Embryonic facial prominence (tissue), 1 donor: ENCODE data around the gene RAD50.
"Not testable (repeated sequence)": the region's sequence is repeated elsewhere in the genome, so short reads cannot be mapped to it uniquely, and the experiment has no call there.

ENCODE experiments used
- DNase-seq: peaks from one replicate; pipeline ENCODE4 v3.0.0-alpha.2; 2016; ENCODE audit errors: extremely low spot score

Gene RAD50

GRCh38 chr5:132629230-132629944 lies 72.6 kb downstream of the RAD50 start:
- DNase-seq, result no peak

GRCh38 chr5:132633587-132633986 lies 76.8 kb downstream of the RAD50 start:
- not testable (repeated sequence) for DNase-seq

GRCh38 chr5:132635873-132636272 lies 79.1 kb downstream of the RAD50 start:
- DNase-seq, result no peak

DNA sequence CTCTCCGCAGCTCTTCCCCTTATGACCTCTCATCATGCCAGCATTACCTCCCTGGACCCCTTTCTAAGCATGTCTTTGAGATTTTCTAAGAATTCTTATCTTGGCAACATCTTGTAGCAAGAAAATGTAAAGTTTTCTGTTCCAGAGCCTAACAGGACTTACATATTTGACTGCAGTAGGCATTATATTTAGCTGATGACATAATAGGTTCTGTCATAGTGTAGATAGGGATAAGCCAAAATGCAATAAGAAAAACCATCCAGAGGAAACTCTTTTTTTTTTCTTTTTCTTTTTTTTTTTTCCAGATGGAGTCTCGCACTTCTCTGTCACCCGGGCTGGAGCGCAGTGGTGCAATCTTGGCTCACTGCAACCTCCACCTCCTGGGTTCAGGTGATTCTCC lies 80.5 kb downstream of the RAD50 start:
- no peak for DNase-seq

DNA sequence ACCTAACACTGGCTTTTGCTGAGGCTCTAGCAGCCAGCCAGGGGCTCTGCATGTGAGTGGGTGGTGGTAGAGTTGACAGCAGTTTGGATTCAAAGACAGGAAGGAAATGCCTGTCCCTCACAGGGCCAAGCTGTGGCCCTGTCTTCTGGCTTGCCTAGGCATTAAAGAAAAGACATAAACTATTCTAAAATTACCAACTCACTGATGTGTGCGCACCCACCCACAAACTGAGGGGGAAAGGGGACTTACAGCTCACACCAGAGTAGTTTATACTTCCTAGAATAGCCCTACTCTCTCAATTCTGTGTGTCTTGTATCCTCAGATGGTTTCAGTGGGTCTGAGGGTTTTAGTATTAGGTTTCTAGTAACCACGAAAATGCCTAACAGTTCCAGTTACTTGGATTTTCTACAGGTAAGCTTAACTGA lies 82.9 kb downstream of the RAD50 start:
- DNase-seq, result no peak

- DNase-seq, result no peak
Measured at GRCh38 chr5:132640613-132641012, 83.8 kb downstream of the RAD50 start.

GRCh38 chr5:132641241-132641723 lies 84.5 kb downstream of the RAD50 start:
- DNase-seq, result no peak

DNA sequence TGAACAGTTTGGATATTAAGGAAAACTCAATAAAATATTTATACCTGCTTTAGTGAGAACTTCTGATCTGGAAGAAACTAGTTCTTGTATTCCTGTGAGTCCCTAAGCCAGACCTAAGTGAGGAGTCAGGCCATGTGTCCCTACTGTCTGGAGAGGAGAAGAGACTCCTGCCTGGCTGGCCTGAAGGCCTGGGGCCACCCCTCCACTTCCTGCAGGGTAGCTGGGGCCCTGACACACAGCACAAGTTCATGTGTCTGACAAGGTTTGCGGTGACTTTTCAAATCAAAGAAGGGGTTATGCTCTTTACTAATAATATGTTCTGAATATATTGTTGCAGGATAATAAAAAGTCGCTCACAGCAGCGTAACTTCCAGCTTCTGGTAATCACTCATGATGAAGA lies 85.1 kb downstream of the RAD50 start:
- DNase-seq, result no peak

- no peak for DNase-seq
Measured at GRCh38 chr5:132644177-132644576, 87.4 kb downstream of the RAD50 start.

GRCh38 chr5:132646583-132647266 lies 89.9 kb downstream of the RAD50 start:
- no peak for DNase-seq

DNA sequence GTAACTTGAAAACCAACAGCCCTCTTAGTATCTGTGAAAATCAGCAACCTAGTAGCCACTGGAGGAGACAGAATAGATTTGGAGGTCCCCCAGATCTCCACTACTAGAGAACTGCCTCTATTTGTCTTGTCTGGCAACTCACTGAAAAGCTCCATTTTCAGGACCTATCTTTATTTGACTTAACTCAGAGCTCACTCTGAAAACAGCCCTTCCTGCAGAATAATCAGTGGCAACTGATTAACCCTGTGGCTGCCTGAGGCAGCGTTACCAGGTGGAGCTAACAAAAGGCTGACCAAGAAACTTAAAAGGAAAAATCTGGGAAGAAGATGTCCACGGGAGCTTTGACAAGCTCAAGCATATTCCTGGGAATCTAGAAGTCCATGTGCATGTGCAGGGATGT lies 90.7 kb downstream of the RAD50 start:
- no peak for DNase-seq

- DNase-seq, result no peak
Measured at GRCh38 chr5:132648355-132648754, 91.6 kb downstream of the RAD50 start.

- DNase-seq, result no peak
Measured at GRCh38 chr5:132651838-132652469, 95.2 kb downstream of the RAD50 start.

- no peak for DNase-seq
Measured at GRCh38 chr5:132653716-132654115, 96.9 kb downstream of the RAD50 start.

DNA sequence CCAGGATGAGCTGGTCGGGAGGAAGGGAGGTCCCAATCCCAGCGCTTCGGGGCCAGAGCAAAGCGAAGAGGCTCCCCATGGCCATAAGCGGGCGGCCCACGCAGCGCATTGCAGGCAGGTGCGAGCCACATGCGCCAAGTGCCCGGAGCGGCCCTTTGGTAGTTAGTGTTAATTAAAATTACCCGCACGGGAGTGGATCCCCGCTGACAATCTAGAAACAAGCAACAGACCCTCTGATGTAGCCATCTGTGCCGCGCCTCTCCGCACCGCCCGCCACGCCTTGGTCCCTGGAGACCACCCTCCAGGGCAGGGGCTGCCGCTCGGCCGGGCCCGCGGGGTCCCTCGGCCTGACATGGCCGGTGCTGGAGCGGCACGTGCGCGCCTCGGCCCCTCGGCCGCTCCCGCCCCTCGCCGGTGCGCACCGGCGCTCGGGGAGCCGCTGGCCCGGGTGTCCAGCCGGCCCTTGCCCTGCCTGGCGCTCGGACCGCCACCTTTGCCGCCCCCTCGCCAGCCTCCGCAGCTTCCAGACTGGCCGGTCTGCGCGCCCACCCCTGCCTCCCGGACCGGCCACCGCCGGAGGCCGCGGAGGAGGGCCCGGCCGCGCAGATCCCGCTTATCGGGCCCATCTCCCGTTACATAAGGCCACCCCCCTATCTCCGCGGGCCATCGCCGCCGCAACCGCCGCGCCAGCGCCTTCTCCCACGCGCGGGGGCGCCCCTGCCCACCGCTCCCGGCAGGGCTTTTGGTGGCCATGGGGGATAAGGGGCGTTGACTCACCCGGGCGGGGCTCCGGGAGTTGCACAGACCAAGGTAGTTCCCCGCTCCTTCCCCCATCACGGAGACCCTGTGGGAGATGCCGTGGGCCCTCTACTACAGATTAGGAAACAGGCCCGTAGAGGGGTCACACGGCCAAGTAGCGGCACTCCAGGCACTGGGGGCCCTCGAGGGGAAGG lies 99.3 kb downstream of the RAD50 start:
- no peak for DNase-seq

DNA sequence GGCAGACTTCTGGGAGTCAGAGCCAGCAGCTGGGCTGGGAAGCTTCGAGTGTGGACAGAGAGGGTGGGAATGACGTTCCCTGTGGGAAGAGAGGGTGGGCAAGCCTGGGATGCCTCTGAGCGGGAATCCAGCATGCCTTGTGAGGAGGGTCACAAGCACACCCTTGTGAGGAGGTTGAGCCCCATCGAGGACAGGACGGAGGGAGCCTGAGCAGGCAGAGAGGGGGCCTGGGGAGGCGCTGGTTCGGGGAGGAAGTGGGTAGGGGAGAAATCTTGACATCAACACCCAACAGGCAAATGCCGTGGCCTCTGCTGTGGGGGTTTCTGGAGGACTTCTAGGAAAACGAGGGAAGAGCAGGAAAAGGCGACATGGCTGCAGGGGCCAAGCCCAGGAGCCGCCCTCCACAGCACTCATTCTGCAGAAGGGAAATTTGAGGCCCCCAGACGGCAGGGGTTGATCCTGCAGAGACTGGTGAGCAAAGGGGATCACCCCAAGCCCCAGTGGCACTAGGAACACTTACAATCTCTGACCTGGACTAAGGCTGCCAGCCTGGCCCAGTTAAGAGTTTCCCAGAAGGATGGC lies 100.1 kb downstream of the RAD50 start:
- no peak for DNase-seq

GRCh38 chr5:132657676-132658380 lies 101.1 kb downstream of the RAD50 start, which contains the start of gene IL13:
TSS of gene IL13 (plus strand) at chr5:132658173. CDS start at chr5:132658187, 14 bp downstream.
- no peak for DNase-seq

DNA sequence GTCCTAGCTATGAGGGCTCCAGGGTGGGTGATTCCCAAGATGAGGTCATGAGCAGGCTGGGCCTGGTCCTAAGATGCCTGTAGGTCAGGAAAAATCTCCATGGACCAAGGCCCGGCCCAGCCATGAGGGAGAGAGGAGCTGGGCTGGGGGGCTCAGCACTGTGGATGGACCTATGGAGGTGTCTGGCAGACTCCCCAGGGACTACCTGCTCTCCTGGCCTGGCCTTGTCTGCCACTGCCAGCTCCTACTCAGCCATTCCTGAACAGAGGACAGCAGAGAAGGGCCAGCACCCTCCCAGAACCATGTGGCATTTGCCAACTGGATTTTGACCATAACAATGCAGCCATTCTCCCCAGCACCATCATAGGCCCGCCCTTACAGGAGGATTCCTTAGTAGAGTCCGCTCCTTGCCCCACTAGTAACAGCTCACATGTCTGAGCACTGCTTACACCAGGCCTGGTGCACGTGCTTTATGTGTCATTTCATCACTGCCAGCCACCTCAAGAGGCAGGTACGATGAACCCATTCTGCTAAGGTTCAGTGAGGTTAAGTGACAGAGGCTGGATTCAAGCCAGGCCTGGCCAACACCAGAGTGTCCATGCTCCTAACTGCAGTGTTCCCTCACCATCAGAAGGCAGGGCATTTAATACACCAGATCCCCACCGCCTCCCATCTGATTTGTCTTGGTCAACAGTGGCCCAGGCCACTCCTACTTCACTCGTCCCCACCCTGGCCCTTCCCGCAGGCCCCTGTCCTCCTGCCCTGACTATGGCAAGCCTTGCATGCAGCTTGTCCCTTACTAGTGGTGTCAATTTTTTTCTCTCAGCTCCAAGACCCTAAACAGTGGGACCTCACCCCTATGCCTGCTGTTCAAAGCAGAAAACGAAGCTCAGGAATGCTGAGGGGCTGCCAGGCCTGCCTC lies 101.9 kb downstream of the RAD50 start:
- no peak for DNase-seq
